HL-60 (cell line): ENCODE measurements around the gene PIP5K1B.

Experiments
- DNase-seq, 2 experiments: peaks; one replicate each; pipeline ENCODE4 v3.0.0-alpha.2; 2010 to 2020; ENCODE audit warnings: low read depth in 1 of 2, low spot score in 1 of 2
- H3K27ac ChIP-seq: fragments of 250-450 bp; sonication (Bioruptor Pico); replicated peaks from 2 replicates; pipeline ENCODE4 v1.5.1; 2020; ENCODE audit warnings: mild to moderate bottlenecking, moderate library complexity
- H3K27me3 ChIP-seq: fragments of 250-450 bp; sonication (Bioruptor Pico); 2 replicates; pipeline ENCODE4 v1.5.1; 2021; ENCODE audit warnings: mild to moderate bottlenecking, moderate library complexity; ENCODE audit not compliant: insufficient read depth, poor library complexity, severe bottlenecking
- H3K4me3 ChIP-seq: replicated peaks from 2 replicates; pipeline ENCODE4 v1.5.1; 2011; ENCODE audit warnings: mild to moderate bottlenecking, control low read depth, low read length; ENCODE audit not compliant: insufficient read depth
- CTCF ChIP-seq: IDR thresholded peaks from one replicate; pipeline ENCODE4 v1.5.1; 2011; ENCODE audit warnings: low read length, control low read depth, inconsistent platforms; ENCODE audit not compliant: insufficient read depth
- GABPA ChIP-seq: IDR thresholded peaks from 2 replicates; pipeline ENCODE4 v1.6.1; 2012; ENCODE audit warnings: low read depth
- POLR2AphosphoS5 ChIP-seq: IDR thresholded peaks from 2 replicates; pipeline ENCODE4 v1.6.1; 2012; ENCODE audit warnings: low read depth
- REST ChIP-seq: IDR thresholded peaks from 2 replicates; pipeline ENCODE4 v1.6.1; 2012; ENCODE audit warnings: low read depth; ENCODE audit not compliant: insufficient replicate concordance
- SPI1 ChIP-seq: IDR thresholded peaks from 2 replicates; pipeline ENCODE4 v1.6.1; 2012; ENCODE audit warnings: low read depth, mild to moderate bottlenecking, borderline replicate concordance

The PIP5K1B gene

GRCh38 chr9:68733021-68733405 is 28.0 kb downstream of the PIP5K1B start:
- Histone ChIP-seq H3K27me3 (no peaks in the 10 kb centered on the region), H3K27ac (no peak overlapping the region), H3K4me3 (no peak overlapping the region)
- no peak for DNase-seq
- TF ChIP-seq POLR2AphosphoS5 (no peak), SPI1 (no peak), GABPA (no peak), REST (no peak), CTCF (no peak)

GRCh38 chr9:68738358-68738757 is 33.3 kb downstream of the PIP5K1B start:
- DNase-seq: no peak
- Histone ChIP-seq H3K4me3 (no peak overlapping the region), H3K27me3 (no peaks in the 10 kb centered on the region), H3K27ac (no peak overlapping the region)
- TF ChIP-seq REST: no peak
- TF ChIP-seq POLR2AphosphoS5: no peak
- TF ChIP-seq GABPA: no peak
- no peak for TF ChIP-seq CTCF
- no peak for TF ChIP-seq SPI1

GRCh38 chr9:68739621-68740174 is 34.7 kb downstream of the PIP5K1B start:
- Histone ChIP-seq H3K27ac (no peak overlapping the region), H3K27me3 (no peaks in the 10 kb centered on the region), H3K4me3 (no peak overlapping the region)
- DNase-seq: peak in 1 of 2 experiments; percentile 43
- no peak for TF ChIP-seq SPI1
- TF ChIP-seq POLR2AphosphoS5: no peak
- no peak for TF ChIP-seq REST
- no peak for TF ChIP-seq CTCF
